Measurements from ENCODE around the gene CCDC90B. TPM values are rescaled to one million over a fixed set of nuclear protein-coding genes. Genes with fewer than 3 reads are reported as not detected.

Gene CCDC90B
- total RNA-seq, 1 experiment from 2014 or later = 51.2 TPM

DNA sequence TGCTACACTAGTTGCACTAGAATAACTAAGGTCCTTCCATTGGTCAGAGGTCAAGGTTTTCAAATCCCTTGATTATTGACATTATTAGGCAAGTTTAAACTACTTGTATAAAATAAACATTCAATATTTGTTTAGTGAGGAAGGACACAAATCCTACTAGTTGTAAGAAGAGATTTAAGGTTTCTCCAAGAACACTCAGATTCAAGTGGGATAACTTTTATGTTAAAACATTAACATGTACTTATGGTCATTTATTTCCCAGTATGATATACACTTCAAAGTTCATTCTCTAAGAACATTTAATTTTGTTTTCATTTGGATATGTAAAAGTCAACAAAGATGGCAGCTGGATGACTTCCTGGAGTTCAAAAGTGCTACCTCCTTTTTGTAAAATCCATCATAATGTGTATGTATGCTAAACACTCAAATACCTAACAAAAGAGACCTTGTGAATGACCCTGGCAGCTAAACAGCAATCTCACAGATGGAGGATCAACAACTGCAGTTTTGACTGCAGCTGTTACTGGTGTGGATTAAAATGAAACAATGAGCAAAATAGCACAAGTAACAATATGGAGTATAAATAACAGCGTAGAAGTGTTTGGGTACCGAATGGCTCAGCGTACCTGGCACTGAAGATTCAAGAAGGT lies 1.5 kb downstream of the CCDC90B start:
- intact Hi-C loops (cut with micrococcal nuclease; ENCODE audit: unreplicated experiment) = loop anchor here (5.0 kb wide), 2 partner anchors 198 to 533 kb away; no protein-coding TSS in a partner anchor
- H3K4me1 ChIP-seq (ENCODE audit: insufficient read depth, low read length, poor library complexity, severe bottlenecking) = peaks cover 43% of the 10 kb centered on the region
- peak overlapping the region; percentile 94 for H3K27ac ChIP-seq (ENCODE audit: low read depth, low read length, poor library complexity, severe bottlenecking)
- DNase-seq (ENCODE audit: low spot score) = no peak
- H3K36me3 ChIP-seq (ENCODE audit: insufficient read depth, low read length, poor library complexity, severe bottlenecking) = peaks cover 4% of the 10 kb centered on the region
- H3K9me3 ChIP-seq (ENCODE audit: low read depth, low read length, poor library complexity, severe bottlenecking) = no peaks in the 10 kb centered on the region
- ChIA-PET POLR2A (ENCODE audit: low non-redundant PET) (no interaction called here), CTCF (no interaction called here)
- TSS peak; percentile 46 for BruUV-seq (replicated peaks)
- peak overlapping the region; percentile 71 for H3K4me3 ChIP-seq (ENCODE audit: low read depth, low read length, poor library complexity, severe bottlenecking)
- TF ChIP-seq CTCF (conservative IDR thresholded peaks at IDR 0.05; ENCODE audit: low read depth, low read length) (no peak), EZH2 (IDR thresholded peaks at IDR 0.05; ENCODE audit: borderline replicate concordance, low read depth, low read length, poor library complexity, severe bottlenecking) (no peak)
- no peaks in the 10 kb centered on the region for H3K27me3 ChIP-seq (replicated peaks; ENCODE audit: insufficient read depth, low read depth, low read length, poor library complexity)

GRCh38 chr11:83282084-83282716 lies 4.0 kb downstream of the CCDC90B start:
- no peaks in the 10 kb centered on the region for H3K9me3 ChIP-seq (ENCODE audit: low read depth, low read length, poor library complexity, severe bottlenecking)
- no TSS peak for BruUV-seq (replicated peaks)
- H3K4me1 ChIP-seq (ENCODE audit: insufficient read depth, low read length, poor library complexity, severe bottlenecking) = peaks cover 43% of the 10 kb centered on the region
- CTCF ChIA-PET = interaction anchor here (1.4 kb wide), 1 partner anchor 11 kb away, joined by 6 read pairs; no protein-coding TSS in a partner anchor
- intact Hi-C loops (cut with micrococcal nuclease; ENCODE audit: unreplicated experiment) = no loop called here
- peak overlapping the region; percentile 47 for H3K27ac ChIP-seq (ENCODE audit: low read depth, low read length, poor library complexity, severe bottlenecking)
- TF ChIP-seq EZH2 (IDR thresholded peaks at IDR 0.05; ENCODE audit: borderline replicate concordance, low read depth, low read length, poor library complexity, severe bottlenecking) = no peak
- TF ChIP-seq CTCF (conservative IDR thresholded peaks at IDR 0.05; ENCODE audit: low read depth, low read length) = no peak
- peaks cover 26% of the 10 kb centered on the region for H3K36me3 ChIP-seq (ENCODE audit: insufficient read depth, low read length, poor library complexity, severe bottlenecking)
- no peaks in the 10 kb centered on the region for H3K27me3 ChIP-seq (replicated peaks; ENCODE audit: insufficient read depth, low read depth, low read length, poor library complexity)
- H3K4me3 ChIP-seq (ENCODE audit: low read depth, low read length, poor library complexity, severe bottlenecking) = no peak overlapping the region
- DNase-seq (ENCODE audit: low spot score) = peak; percentile 14
- POLR2A ChIA-PET (ENCODE audit: low non-redundant PET) = no interaction called here

DNA sequence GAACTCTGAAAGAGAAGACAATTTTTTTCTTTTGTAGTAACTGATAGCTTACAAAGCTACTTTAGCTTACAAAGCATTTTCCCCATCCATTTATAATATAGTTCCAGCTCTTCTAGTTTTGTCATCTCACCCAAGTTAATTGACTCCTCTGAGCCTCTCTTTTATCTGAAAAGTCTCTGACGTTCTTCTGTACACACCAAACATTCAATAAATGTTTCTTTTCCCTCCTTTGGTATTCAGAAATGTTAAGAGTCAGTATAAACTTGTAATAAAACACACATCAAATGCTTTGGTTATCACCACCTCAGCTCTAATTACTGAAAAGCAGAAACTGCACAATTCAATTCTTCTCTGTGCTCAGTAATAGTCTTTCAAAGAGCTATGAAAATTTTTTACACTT lies 5.9 kb downstream of the CCDC90B start:
- H3K4me3 ChIP-seq (ENCODE audit: low read depth, low read length, poor library complexity, severe bottlenecking) = no peak overlapping the region
- intact Hi-C loops (cut with micrococcal nuclease; ENCODE audit: unreplicated experiment) = no loop called here
- ChIA-PET CTCF (no interaction called here), POLR2A (ENCODE audit: low non-redundant PET) (no interaction called here)
- BruUV-seq (replicated peaks) = no TSS peak
- H3K27me3 ChIP-seq (replicated peaks; ENCODE audit: insufficient read depth, low read depth, low read length, poor library complexity) = no peaks in the 10 kb centered on the region
- DNase-seq (ENCODE audit: low spot score) = no peak
- peak overlapping the region; percentile 38 for H3K27ac ChIP-seq (ENCODE audit: low read depth, low read length, poor library complexity, severe bottlenecking)
- H3K4me1 ChIP-seq (ENCODE audit: insufficient read depth, low read length, poor library complexity, severe bottlenecking) = peaks cover 43% of the 10 kb centered on the region
- no peaks in the 10 kb centered on the region for H3K9me3 ChIP-seq (ENCODE audit: low read depth, low read length, poor library complexity, severe bottlenecking)
- TF ChIP-seq CTCF (conservative IDR thresholded peaks at IDR 0.05; ENCODE audit: low read depth, low read length) = no peak
- TF ChIP-seq EZH2 (IDR thresholded peaks at IDR 0.05; ENCODE audit: borderline replicate concordance, low read depth, low read length, poor library complexity, severe bottlenecking) = no peak
- peaks cover 35% of the 10 kb centered on the region for H3K36me3 ChIP-seq (ENCODE audit: insufficient read depth, low read length, poor library complexity, severe bottlenecking)
